ENCODE data around the gene UPK2. TPM values are rescaled to one million over a fixed set of nuclear protein-coding genes. Genes with fewer than 3 reads are reported as not detected.
A peak's percentile ranks its signal among the peaks of the same experiment; 100 is the strongest.

Gene UPK2
- total and polyA plus RNA-seq, 2 of the 13 experiments (the other 11 are each of a cell fraction or from before 2014, with no cell fraction given): not detected

GRCh38 chr11:118997627-118998387, 41.7 kb downstream of the UPK2 start, which contains the start of gene CENATAC (continued):
- TF ChIP-seq ZBTB38 (CRISPR knock-in tag; IDR thresholded peaks at IDR 0.05) (peak; percentile 54; the same call in 1 of the 2 replicates), KDM5A (IDR thresholded peaks at IDR 0.05; ENCODE audit: borderline replicate concordance, low read length) (peak; percentile 81; the same call in 1 of the 2 replicates), ZSCAN5A (CRISPR knock-in tag; IDR thresholded peaks at IDR 0.05; ENCODE audit: borderline replicate concordance) (no peak), ZNF441 (CRISPR knock-in tag; IDR thresholded peaks at IDR 0.05; ENCODE audit: borderline replicate concordance) (peak; percentile 43; the same call in 1 of the 2 replicates), SIN3A (IDR thresholded peaks at IDR 0.05; ENCODE audit: borderline replicate concordance, low read depth, low read length) (peak; percentile 83; the same call in 1 of the 2 replicates), ZNF451 (CRISPR knock-in tag; IDR thresholded peaks at IDR 0.05) (peak; percentile 82; the same call in 1 of the 2 replicates), ZNF558 (CRISPR knock-in tag; IDR thresholded peaks at IDR 0.05; ENCODE audit: borderline replicate concordance) (peak; percentile 51), SOX6 (IDR thresholded peaks at IDR 0.05) (no peak), SOX6 (CRISPR knock-in tag; IDR thresholded peaks at IDR 0.05) (peak; percentile 71; the same call in 1 of the 2 replicates), DMAP1 (CRISPR knock-in tag; IDR thresholded peaks at IDR 0.05) (peak; percentile 80), ZNF780A (CRISPR knock-in tag; IDR thresholded peaks at IDR 0.05) (peak; percentile 19; the same call in 1 of the 2 replicates), IRF9 (CRISPR knock-in tag; IDR thresholded peaks at IDR 0.05; ENCODE audit: borderline replicate concordance) (peak; percentile 64; the same call in 1 of the 2 replicates), ZNF34 (CRISPR knock-in tag; IDR thresholded peaks at IDR 0.05; ENCODE audit: borderline replicate concordance) (no peak), TERF1 (CRISPR knock-in tag; IDR thresholded peaks at IDR 0.05) (no peak), AKAP8 (CRISPR knock-in tag; IDR thresholded peaks at IDR 0.05) (peak; percentile 20; the same call in 1 of the 2 replicates), ASH2L (IDR thresholded peaks at IDR 0.05; ENCODE audit: insufficient read length, low read depth, low read length) (peak; percentile 66), ZNF30 (CRISPR knock-in tag; IDR thresholded peaks at IDR 0.05) (no peak), ZNF292 (CRISPR knock-in tag; IDR thresholded peaks at IDR 0.05; ENCODE audit: borderline replicate concordance, low read depth) (no peak; the same call in 1 of the 2 replicates), HOXD1 (CRISPR knock-in tag; IDR thresholded peaks at IDR 0.05) (peak; percentile 3; the same call in 1 of the 2 replicates)
- TF ChIP-seq, protein P1, sequence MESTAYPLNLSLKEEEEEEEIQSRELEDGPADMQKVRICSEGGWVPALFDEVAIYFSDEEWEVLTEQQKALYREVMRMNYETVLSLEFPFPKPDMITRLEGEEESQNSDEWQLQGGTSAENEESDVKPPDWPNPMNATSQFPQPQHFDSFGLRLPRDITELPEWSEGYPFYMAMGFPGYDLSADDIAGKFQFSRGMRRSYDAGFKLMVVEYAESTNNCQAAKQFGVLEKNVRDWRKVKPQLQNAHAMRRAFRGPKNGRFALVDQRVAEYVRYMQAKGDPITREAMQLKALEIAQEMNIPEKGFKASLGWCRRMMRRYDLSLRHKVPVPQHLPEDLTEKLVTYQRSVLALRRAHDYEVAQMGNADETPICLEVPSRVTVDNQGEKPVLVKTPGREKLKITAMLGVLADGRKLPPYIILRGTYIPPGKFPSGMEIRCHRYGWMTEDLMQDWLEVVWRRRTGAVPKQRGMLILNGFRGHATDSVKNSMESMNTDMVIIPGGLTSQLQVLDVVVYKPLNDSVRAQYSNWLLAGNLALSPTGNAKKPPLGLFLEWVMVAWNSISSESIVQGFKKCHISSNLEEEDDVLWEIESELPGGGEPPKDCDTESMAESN (CRISPR knock-in tag; conservative IDR thresholded peaks at IDR 0.05): peak; percentile 75; the same call in 1 of the 2 replicates
- TF ChIP-seq, protein P2, sequence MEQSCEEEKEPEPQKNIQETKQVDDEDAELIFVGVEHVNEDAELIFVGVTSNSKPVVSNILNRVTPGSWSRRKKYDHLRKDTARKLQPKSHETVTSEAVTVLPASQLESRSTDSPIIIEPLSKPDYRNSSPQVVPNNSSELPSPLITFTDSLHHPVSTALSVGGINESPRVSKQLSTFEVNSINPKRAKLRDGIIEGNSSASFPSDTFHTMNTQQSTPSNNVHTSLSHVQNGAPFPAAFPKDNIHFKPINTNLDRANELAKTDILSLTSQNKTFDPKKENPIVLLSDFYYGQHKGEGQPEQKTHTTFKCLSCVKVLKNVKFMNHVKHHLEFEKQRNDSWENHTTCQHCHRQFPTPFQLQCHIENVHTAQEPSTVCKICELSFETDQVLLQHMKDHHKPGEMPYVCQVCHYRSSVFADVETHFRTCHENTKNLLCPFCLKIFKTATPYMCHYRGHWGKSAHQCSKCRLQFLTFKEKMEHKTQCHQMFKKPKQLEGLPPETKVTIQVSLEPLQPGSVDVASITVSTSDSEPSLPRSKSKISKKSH (CRISPR knock-in tag; IDR thresholded peaks at IDR 0.05; ENCODE audit: borderline replicate concordance): peak; percentile 37; the same call in 1 of the 2 replicates

All from HepG2 (cell line).